Neutrophil (primary cell): Measurements from ENCODE around the gene SLC40A1.

Experiments used
- H3K27ac ChIP-seq: fragments of 200-600 bp; sonication (generic); 2 replicates; pipeline ENCODE4 v1.5.1; 2016; ENCODE audit warnings: mild to moderate bottlenecking, moderate library complexity
- H3K27me3 ChIP-seq: fragments of 200-600 bp; sonication (generic); 2 replicates; pipeline ENCODE4 v1.6.0; 2016; ENCODE audit warnings: mild to moderate bottlenecking
- H3K36me3 ChIP-seq: fragments of 200-600 bp; sonication (generic); 2 replicates; pipeline ENCODE4 v1.5.1; 2017
- H3K4me1 ChIP-seq, 2 experiments: fragments of 200-600 bp in 1 of 2; sonication (generic) in 1 of 2; 1 replicate in 1 of 2; 2 replicates in 1 of 2; pipeline versions ENCODE4 v1.5.1 to v1.6.1; 2013 to 2016; ENCODE audit warnings: low read depth in 1 of 2, low read length in 1 of 2, mild to moderate bottlenecking in 1 of 2, moderate library complexity in 1 of 2; ENCODE audit not compliant: control insufficient read depth in 1 of 2, insufficient read depth in 1 of 2
- H3K4me3 ChIP-seq, 2 experiments: fragments of 200-600 bp in 1 of 2; sonication (generic) in 1 of 2; 1 replicate in 1 of 2; 2 replicates in 1 of 2; pipeline ENCODE4 v1.5.1; 2013 to 2016; ENCODE audit warnings: low read depth in 1 of 2, low read length in 1 of 2, mild to moderate bottlenecking in 1 of 2, moderate library complexity in 1 of 2
- H3K9me3 ChIP-seq: fragments of 200-600 bp; sonication (generic); 2 replicates; pipeline ENCODE4 v1.5.1; 2016
- CTCF ChIP-seq: fragments of 200-600 bp; sonication (generic); IDR thresholded peaks from 2 replicates; pipeline ENCODE4 v1.5.1; 2016; ENCODE audit warnings: antibody characterized with exemption

SLC40A1 gene

GRCh38 chr2:189585226-189585756, 4.7 kb upstream of the SLC40A1 start:
- no peak for TF ChIP-seq CTCF
- Histone ChIP-seq H3K4me1 (peaks cover 16 to 18% of the 10 kb centered on the region in 2 experiments), H3K27me3 (peaks cover 11% of the 10 kb centered on the region), H3K9me3 (no peaks in the 10 kb centered on the region), H3K27ac (no peak overlapping the region), H3K4me3 (no peak overlapping the region), H3K36me3 (no peaks in the 10 kb centered on the region)

- H3K27me3 ChIP-seq = peaks cover 11% of the 10 kb centered on the region
- H3K27ac ChIP-seq = no peak overlapping the region
- peaks cover 18 to 22% of the 10 kb centered on the region in 2 experiments for H3K4me1 ChIP-seq
- no peaks in the 10 kb centered on the region for H3K36me3 ChIP-seq
- H3K9me3 ChIP-seq = no peaks in the 10 kb centered on the region
- TF ChIP-seq CTCF = no peak
- H3K4me3 ChIP-seq = no peak overlapping the region
Observed at GRCh38 chr2:189584686-189585085, 4.1 kb upstream of the SLC40A1 start.

GRCh38 chr2:189583227-189584198, 2.9 kb upstream of the SLC40A1 start:
- Histone ChIP-seq H3K9me3 (no peaks in the 10 kb centered on the region), H3K27ac (no peak overlapping the region), H3K36me3 (no peaks in the 10 kb centered on the region), H3K4me1 (peaks cover 28 to 34% of the 10 kb centered on the region in 2 experiments), H3K27me3 (peaks cover 11% of the 10 kb centered on the region), H3K4me3 (no peak overlapping the region)
- no peak for TF ChIP-seq CTCF

GRCh38 chr2:189582809-189583192, 2.2 kb upstream of the SLC40A1 start:
- H3K27ac ChIP-seq = no peak overlapping the region
- no peak overlapping the region for H3K4me3 ChIP-seq
- peaks cover 11% of the 10 kb centered on the region for H3K27me3 ChIP-seq
- peaks cover 35 to 39% of the 10 kb centered on the region in 2 experiments for H3K4me1 ChIP-seq
- no peak for TF ChIP-seq CTCF
- no peaks in the 10 kb centered on the region for H3K9me3 ChIP-seq
- peaks cover 4% of the 10 kb centered on the region for H3K36me3 ChIP-seq

GRCh38 chr2:189582140-189582808, 1.7 kb upstream of the SLC40A1 start:
- peaks cover 11% of the 10 kb centered on the region for H3K27me3 ChIP-seq
- H3K4me3 ChIP-seq = peak overlapping the region in 1 of 2 experiments; percentile 76
- H3K27ac ChIP-seq = no peak overlapping the region
- peaks cover 5% of the 10 kb centered on the region for H3K36me3 ChIP-seq
- H3K4me1 ChIP-seq = peaks cover 35 to 40% of the 10 kb centered on the region in 2 experiments
- TF ChIP-seq CTCF = no peak
- H3K9me3 ChIP-seq = no peaks in the 10 kb centered on the region
